NAMALWA (cell line): ENCODE measurements around the gene TOM1.
A peak's percentile ranks its signal among the peaks of the same experiment; 100 is the strongest.

ENCODE experiments used
- DNase-seq: peaks from one replicate; pipeline ENCODE4 v3.0.0-alpha.2; 2015; ENCODE audit warnings: low spot score

The TOM1 gene

GRCh38 chr22:35369996-35370395 lies 70.3 kb downstream of the TOM1 start:
- DNase-seq, result no peak

- DNase-seq, result no peak
Measured at GRCh38 chr22:35373781-35374180, 74.1 kb downstream of the TOM1 start.

DNA sequence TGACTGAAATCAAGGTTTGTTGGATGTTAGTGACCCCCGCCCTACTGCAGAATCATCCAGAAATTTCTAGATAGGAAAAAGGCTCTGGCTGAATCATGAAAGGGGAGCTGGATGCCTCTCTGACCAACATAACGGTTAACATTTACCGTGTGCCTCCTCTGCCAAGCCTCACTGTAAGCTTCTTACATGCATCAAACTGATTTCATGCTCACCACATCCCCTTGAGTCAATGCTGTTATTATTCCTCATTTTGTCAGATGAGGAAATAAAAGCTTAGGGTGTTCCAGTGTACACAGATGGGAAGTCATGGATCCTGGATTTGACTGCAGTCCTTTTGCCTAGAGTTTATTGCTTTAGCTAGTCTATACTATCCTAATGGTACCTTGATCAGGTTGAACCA lies 75.3 kb downstream of the TOM1 start:
- no peak for DNase-seq

GRCh38 chr22:35375526-35375925 lies 75.8 kb downstream of the TOM1 start:
- no peak for DNase-seq

DNA sequence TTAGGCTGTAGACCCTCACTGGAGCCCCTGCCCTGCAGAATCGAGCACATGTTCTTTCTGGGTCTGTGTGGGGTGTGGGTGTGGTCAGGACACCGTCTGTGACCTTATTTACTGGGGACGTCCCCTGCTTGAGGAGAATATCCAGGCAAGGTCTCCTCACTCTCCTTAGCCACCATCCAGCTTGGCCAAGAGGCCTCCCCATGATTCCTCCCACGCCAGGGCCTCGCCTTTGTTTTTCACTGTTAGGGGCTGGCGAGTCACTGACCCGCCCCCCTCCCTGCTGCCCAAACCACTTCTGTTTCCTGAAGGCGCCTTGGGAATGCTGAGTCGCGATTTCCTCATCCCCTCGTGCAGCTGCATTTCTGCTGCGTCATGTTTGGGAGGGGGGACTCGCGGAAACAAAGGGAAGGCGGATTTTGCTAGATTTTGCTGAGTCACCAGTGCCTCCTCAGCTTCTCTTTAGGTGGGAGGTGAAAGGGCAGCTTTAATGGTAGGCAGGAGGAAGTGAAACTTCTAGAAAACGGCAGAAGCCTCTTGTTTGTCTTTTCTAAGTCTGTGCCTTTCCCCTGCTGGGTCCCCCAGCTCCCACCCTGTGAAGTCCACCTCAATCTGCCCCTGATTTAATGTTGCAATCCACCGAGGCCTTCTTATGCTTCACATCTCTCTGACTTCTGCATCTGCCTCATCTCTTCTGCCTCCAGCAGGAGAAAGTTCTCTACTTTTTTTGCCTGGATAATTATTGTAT lies 77.2 kb downstream of the TOM1 start:
- peak; percentile 70 for DNase-seq

- no peak for DNase-seq
Measured at GRCh38 chr22:35377735-35378134, 78.0 kb downstream of the TOM1 start.

DNA sequence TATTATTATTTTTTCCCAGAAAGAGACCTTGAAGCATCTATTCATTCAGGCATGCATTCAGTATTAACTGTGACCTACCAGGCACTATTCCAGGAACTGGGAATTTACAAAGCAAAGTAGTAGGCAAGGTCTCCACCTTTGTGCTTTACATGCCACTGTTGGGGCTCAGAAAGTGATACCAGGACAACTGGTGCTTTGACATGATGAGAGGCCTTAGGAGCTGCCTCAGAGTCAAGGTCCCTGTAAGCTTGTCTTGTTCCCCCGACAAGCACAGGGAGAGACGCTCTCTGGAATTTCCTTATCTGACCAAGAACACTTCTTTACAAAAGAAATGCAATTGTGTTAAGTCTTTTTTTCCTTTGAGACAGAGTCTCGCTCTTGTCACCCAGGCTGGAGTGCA lies 78.9 kb downstream of the TOM1 start:
- DNase-seq, result no peak

GRCh38 chr22:35379146-35379993 lies 79.7 kb downstream of the TOM1 start:
- no peak for DNase-seq

DNA sequence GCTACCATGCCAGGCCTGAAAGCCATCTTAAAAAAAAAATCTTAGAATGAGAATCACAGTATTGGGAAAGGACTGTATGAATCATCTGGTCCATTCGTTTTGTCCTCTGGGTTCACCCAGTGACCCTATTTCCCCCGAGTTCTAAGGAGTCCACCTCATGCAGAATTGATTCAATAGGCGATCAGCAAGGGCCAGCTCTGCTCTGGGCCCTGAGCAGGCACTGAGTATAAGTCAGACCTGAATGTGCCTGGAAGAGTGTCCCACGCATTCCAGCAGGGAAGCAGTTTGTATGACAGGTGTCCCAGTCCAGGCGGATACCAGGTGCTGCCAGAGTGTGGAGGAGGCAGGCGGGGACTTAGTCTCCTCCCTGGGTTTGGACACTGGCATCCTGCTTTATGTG lies 80.3 kb downstream of the TOM1 start:
- no peak for DNase-seq

GRCh38 chr22:35380537-35381423 lies 81.1 kb downstream of the TOM1 start, which contains the start of gene HMOX1:
TSS of gene HMOX1 (plus strand) at chr22:35381096. CDS start at chr22:35381174, 78 bp downstream.
- DNase-seq, result no peak

- no peak for DNase-seq
Measured at GRCh38 chr22:35381424-35382009, 81.8 kb downstream of the TOM1 start.

DNA sequence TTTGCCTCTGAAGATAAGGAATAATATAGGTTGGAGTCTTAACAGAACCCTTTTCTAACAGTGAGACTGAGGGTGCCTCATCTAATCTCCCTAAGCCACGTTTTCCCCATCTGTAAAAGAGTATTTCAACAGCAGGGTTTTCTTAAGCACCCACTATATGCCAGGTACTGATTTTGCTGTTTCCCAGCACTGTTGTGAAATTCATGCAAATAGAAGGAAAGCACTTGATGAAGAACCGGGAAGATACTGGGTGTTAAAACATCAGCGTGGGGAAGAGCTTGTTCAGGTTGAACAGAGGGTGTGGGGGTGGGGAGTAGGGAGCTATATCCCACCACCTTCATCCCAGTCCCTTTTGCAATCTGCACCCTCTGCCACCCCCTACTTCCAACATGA lies 84.0 kb downstream of the TOM1 start:
- DNase-seq, result no peak

- DNase-seq, result no peak
Measured at GRCh38 chr22:35384527-35384926, 84.8 kb downstream of the TOM1 start.

DNA sequence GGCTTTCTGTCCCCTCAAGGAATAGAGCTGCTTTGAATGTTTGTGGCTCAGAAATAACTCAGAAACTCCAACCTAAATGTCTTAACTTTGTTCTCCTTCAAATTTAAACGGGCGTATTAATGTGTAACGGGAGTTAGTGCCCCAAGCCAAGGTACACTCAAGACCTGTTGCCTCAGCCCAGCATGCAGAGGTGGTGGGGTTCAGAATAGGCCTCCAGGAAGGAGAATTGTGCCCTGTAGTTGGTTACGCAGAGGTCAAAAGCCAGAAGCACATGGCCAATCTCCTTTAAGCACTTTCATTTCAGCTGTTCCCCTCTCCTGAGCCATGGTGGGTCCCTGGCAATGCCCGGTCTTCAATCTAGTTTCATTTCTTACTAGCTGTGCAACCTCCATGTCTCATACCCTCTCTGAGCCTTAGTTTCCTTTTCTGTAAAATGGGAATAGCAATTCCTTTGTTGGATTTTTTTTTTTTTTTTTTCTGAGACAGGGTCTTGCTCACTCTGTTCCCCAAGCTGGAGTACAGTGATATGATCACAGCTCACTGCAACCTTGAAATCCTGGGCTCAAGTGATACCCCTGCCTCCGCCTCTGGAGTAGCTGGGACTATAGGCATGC lies 85.4 kb downstream of the TOM1 start:
- no peak for DNase-seq

- DNase-seq, result no peak
Measured at GRCh38 chr22:35386670-35387288, 87.1 kb downstream of the TOM1 start.

DNA sequence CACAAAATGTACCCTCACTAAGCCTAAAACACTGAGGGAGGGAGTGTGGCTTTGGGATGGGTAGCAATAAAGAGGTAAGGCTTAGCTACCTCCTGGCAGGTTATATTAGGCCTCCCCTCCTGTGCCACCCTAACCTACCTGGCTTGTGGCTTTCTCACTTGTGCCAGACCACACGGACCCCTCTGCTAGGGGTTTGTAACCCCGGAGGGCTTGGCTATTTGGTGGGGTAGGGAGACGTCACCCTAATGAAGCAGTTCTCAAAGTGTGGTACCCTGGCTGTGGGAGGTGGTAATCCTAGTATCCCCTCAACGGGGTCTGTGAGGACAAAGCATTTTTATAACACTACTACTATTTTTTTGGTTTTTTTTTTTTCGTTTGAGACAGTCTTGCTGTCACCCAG lies 91.2 kb downstream of the TOM1 start:
- no peak for DNase-seq

DNA sequence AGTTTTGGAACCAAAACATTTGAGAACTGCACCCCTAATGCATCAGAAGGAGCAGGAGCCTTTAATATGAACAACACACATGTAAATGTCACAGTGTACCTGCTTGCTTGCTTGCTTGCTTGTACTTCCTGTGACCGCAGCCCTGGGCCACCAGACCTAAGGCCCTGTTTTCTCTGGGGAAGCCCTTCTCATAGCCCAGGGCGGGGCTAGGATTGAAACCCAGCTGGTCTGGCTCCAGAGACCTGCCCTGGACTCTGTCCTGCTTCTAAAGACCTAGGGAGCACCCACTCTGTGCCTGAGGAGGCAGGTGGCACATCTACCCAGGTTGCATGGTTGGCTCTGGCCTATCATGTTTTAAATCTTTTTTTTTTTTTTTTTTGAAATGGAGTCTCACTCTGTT lies 92.7 kb downstream of the TOM1 start:
- no peak for DNase-seq

- DNase-seq, result no peak
Measured at GRCh38 chr22:35393116-35394010, 93.7 kb downstream of the TOM1 start.

GRCh38 chr22:35394011-35394312 lies 94.3 kb downstream of the TOM1 start:
- DNase-seq, result no peak
